Measurements from ENCODE around the gene ATXN7L1.
"Not testable (repeated sequence)": the region's sequence is repeated elsewhere in the genome, so short reads cannot be mapped to it uniquely, and the experiment has no call there.

Gene ATXN7L1

GRCh38 chr7:105711726-105712402 lies 164.5 kb downstream of the ATXN7L1 start:
- Histone ChIP-seq H3K9me3 (ENCODE audit: control insufficient read depth in 2 of 2, low read length in 2 of 2) (peaks cover 7 to 8% of the 10 kb centered on the region in 2 donors), H3K4me1 (ENCODE audit: control insufficient read depth in 2 of 2, insufficient read depth in 2 of 2, low read length in 2 of 2) (peaks cover 0 to 3% of the 10 kb centered on the region in 2 donors), H3K36me3 (ENCODE audit: control insufficient read depth in 2 of 2, insufficient read depth in 2 of 2, low read length in 2 of 2) (peaks cover 0 to 3% of the 10 kb centered on the region in 2 donors), H3K9ac (ENCODE audit: low read depth in 1 of 2, low read length in 2 of 2) (no peak overlapping the region), H3K27ac (ENCODE audit: low read depth in 2 of 2, low read length in 2 of 2) (no peak overlapping the region), H3K27me3 (ENCODE audit: control insufficient read depth in 2 of 2, insufficient read depth in 2 of 2, low read length in 2 of 2) (no peaks in the 10 kb centered on the region), H3K4me3 (ENCODE audit: low read length in 2 of 2) (no peak overlapping the region)

GRCh38 chr7:105710720-105711119 lies 165.7 kb downstream of the ATXN7L1 start:
- not testable (repeated sequence) for H3K4me1 ChIP-seq (ENCODE audit: control insufficient read depth in 2 of 2, insufficient read depth in 2 of 2, low read length in 2 of 2); H3K9me3 ChIP-seq (ENCODE audit: control insufficient read depth in 2 of 2, low read length in 2 of 2); H3K9ac ChIP-seq (ENCODE audit: low read depth in 1 of 2, low read length in 2 of 2); H3K36me3 ChIP-seq (ENCODE audit: control insufficient read depth in 2 of 2, insufficient read depth in 2 of 2, low read length in 2 of 2); H3K27ac ChIP-seq (ENCODE audit: low read depth in 2 of 2, low read length in 2 of 2); H3K27me3 ChIP-seq (ENCODE audit: control insufficient read depth in 2 of 2, insufficient read depth in 2 of 2, low read length in 2 of 2); H3K4me3 ChIP-seq (ENCODE audit: low read length in 2 of 2)

- Histone ChIP-seq H3K4me1 (ENCODE audit: control insufficient read depth in 2 of 2, insufficient read depth in 2 of 2, low read length in 2 of 2) (peaks cover 0 to 3% of the 10 kb centered on the region in 2 donors), H3K9ac (ENCODE audit: low read depth in 1 of 2, low read length in 2 of 2) (no peak overlapping the region), H3K4me3 (ENCODE audit: low read length in 2 of 2) (no peak overlapping the region), H3K9me3 (ENCODE audit: control insufficient read depth in 2 of 2, low read length in 2 of 2) (peaks cover 7 to 8% of the 10 kb centered on the region in 2 donors), H3K36me3 (ENCODE audit: control insufficient read depth in 2 of 2, insufficient read depth in 2 of 2, low read length in 2 of 2) (peaks cover 0 to 3% of the 10 kb centered on the region in 2 donors), H3K27ac (ENCODE audit: low read depth in 2 of 2, low read length in 2 of 2) (no peak overlapping the region), H3K27me3 (ENCODE audit: control insufficient read depth in 2 of 2, insufficient read depth in 2 of 2, low read length in 2 of 2) (no peaks in the 10 kb centered on the region)
Observed at GRCh38 chr7:105708763-105709080, 167.7 kb downstream of the ATXN7L1 start.

GRCh38 chr7:105707967-105708762 lies 168.2 kb downstream of the ATXN7L1 start:
- H3K9ac ChIP-seq (ENCODE audit: low read depth in 1 of 2, low read length in 2 of 2) = no peak overlapping the region
- peaks cover 7 to 8% of the 10 kb centered on the region in 2 donors for H3K9me3 ChIP-seq (ENCODE audit: control insufficient read depth in 2 of 2, low read length in 2 of 2)

GRCh38 chr7:105707381-105707780 lies 169.0 kb downstream of the ATXN7L1 start:
- Histone ChIP-seq H3K27me3 (ENCODE audit: control insufficient read depth in 2 of 2, insufficient read depth in 2 of 2, low read length in 2 of 2) (no peaks in the 10 kb centered on the region), H3K36me3 (ENCODE audit: control insufficient read depth in 2 of 2, insufficient read depth in 2 of 2, low read length in 2 of 2) (peaks cover 0 to 3% of the 10 kb centered on the region in 2 donors), H3K9me3 (ENCODE audit: control insufficient read depth in 2 of 2, low read length in 2 of 2) (peaks cover 7% of the 10 kb centered on the region in 2 donors), H3K9ac (ENCODE audit: low read depth in 1 of 2, low read length in 2 of 2) (no peak overlapping the region), H3K27ac (ENCODE audit: low read depth in 2 of 2, low read length in 2 of 2) (no peak overlapping the region), H3K4me3 (ENCODE audit: low read length in 2 of 2) (no peak overlapping the region), H3K4me1 (ENCODE audit: control insufficient read depth in 2 of 2, insufficient read depth in 2 of 2, low read length in 2 of 2) (peaks cover 0 to 3% of the 10 kb centered on the region in 2 donors)

More at GRCh38 chr7:105707967-105708762, 168.2 kb downstream of the ATXN7L1 start:
- Histone ChIP-seq H3K36me3 (ENCODE audit: control insufficient read depth in 2 of 2, insufficient read depth in 2 of 2, low read length in 2 of 2) (peaks cover 0 to 3% of the 10 kb centered on the region in 2 donors), H3K4me3 (ENCODE audit: low read length in 2 of 2) (no peak overlapping the region), H3K27me3 (ENCODE audit: control insufficient read depth in 2 of 2, insufficient read depth in 2 of 2, low read length in 2 of 2) (no peaks in the 10 kb centered on the region), H3K27ac (ENCODE audit: low read depth in 2 of 2, low read length in 2 of 2) (no peak overlapping the region), H3K4me1 (ENCODE audit: control insufficient read depth in 2 of 2, insufficient read depth in 2 of 2, low read length in 2 of 2) (peaks cover 0 to 3% of the 10 kb centered on the region in 2 donors)

GRCh38 chr7:105705427-105705826 lies 171.0 kb downstream of the ATXN7L1 start:
- H3K36me3 ChIP-seq (ENCODE audit: control insufficient read depth in 2 of 2, insufficient read depth in 2 of 2, low read length in 2 of 2) = peaks cover 0 to 3% of the 10 kb centered on the region in 2 donors
- peaks cover 0 to 3% of the 10 kb centered on the region in 2 donors for H3K4me1 ChIP-seq (ENCODE audit: control insufficient read depth in 2 of 2, insufficient read depth in 2 of 2, low read length in 2 of 2)
- H3K27ac ChIP-seq (ENCODE audit: low read depth in 2 of 2, low read length in 2 of 2) = no peak overlapping the region
- no peak overlapping the region for H3K9ac ChIP-seq (ENCODE audit: low read depth in 1 of 2, low read length in 2 of 2)
- H3K27me3 ChIP-seq (ENCODE audit: control insufficient read depth in 2 of 2, insufficient read depth in 2 of 2, low read length in 2 of 2) = no peaks in the 10 kb centered on the region
- H3K4me3 ChIP-seq (ENCODE audit: low read length in 2 of 2) = no peak overlapping the region
- H3K9me3 ChIP-seq (ENCODE audit: control insufficient read depth in 2 of 2, low read length in 2 of 2) = no peaks in the 10 kb centered on the region

- Histone ChIP-seq H3K27me3 (ENCODE audit: control insufficient read depth in 2 of 2, insufficient read depth in 2 of 2, low read length in 2 of 2) (no peaks in the 10 kb centered on the region), H3K27ac (ENCODE audit: low read depth in 2 of 2, low read length in 2 of 2) (no peak overlapping the region), H3K4me1 (ENCODE audit: control insufficient read depth in 2 of 2, insufficient read depth in 2 of 2, low read length in 2 of 2) (peaks cover 0 to 3% of the 10 kb centered on the region in 2 donors), H3K9ac (ENCODE audit: low read depth in 1 of 2, low read length in 2 of 2) (no peak overlapping the region), H3K36me3 (ENCODE audit: control insufficient read depth in 2 of 2, insufficient read depth in 2 of 2, low read length in 2 of 2) (peaks cover 0 to 3% of the 10 kb centered on the region in 2 donors), H3K9me3 (ENCODE audit: control insufficient read depth in 2 of 2, low read length in 2 of 2) (no peaks in the 10 kb centered on the region), H3K4me3 (ENCODE audit: low read length in 2 of 2) (no peak overlapping the region)
Observed at GRCh38 chr7:105703207-105703930, 173.0 kb downstream of the ATXN7L1 start.

- Histone ChIP-seq H3K27ac (ENCODE audit: low read depth in 2 of 2, low read length in 2 of 2) (no peak overlapping the region), H3K4me3 (ENCODE audit: low read length in 2 of 2) (no peak overlapping the region), H3K27me3 (ENCODE audit: control insufficient read depth in 2 of 2, insufficient read depth in 2 of 2, low read length in 2 of 2) (no peaks in the 10 kb centered on the region), H3K9me3 (ENCODE audit: control insufficient read depth in 2 of 2, low read length in 2 of 2) (no peaks in the 10 kb centered on the region), H3K36me3 (ENCODE audit: control insufficient read depth in 2 of 2, insufficient read depth in 2 of 2, low read length in 2 of 2) (no peaks in the 10 kb centered on the region), H3K9ac (ENCODE audit: low read depth in 1 of 2, low read length in 2 of 2) (no peak overlapping the region), H3K4me1 (ENCODE audit: control insufficient read depth in 2 of 2, insufficient read depth in 2 of 2, low read length in 2 of 2) (no peaks in the 10 kb centered on the region)
Observed at GRCh38 chr7:105699568-105700236, 176.7 kb downstream of the ATXN7L1 start.

GRCh38 chr7:105698531-105698930 lies 177.9 kb downstream of the ATXN7L1 start:
- Histone ChIP-seq H3K4me1 (ENCODE audit: control insufficient read depth in 2 of 2, insufficient read depth in 2 of 2, low read length in 2 of 2) (no peaks in the 10 kb centered on the region), H3K36me3 (ENCODE audit: control insufficient read depth in 2 of 2, insufficient read depth in 2 of 2, low read length in 2 of 2) (no peaks in the 10 kb centered on the region), H3K9me3 (ENCODE audit: control insufficient read depth in 2 of 2, low read length in 2 of 2) (no peaks in the 10 kb centered on the region), H3K9ac (ENCODE audit: low read depth in 1 of 2, low read length in 2 of 2) (no peak overlapping the region), H3K27me3 (ENCODE audit: control insufficient read depth in 2 of 2, insufficient read depth in 2 of 2, low read length in 2 of 2) (no peaks in the 10 kb centered on the region), H3K4me3 (ENCODE audit: low read length in 2 of 2) (no peak overlapping the region), H3K27ac (ENCODE audit: low read depth in 2 of 2, low read length in 2 of 2) (no peak overlapping the region)
